Activated T-cell treated with anti-CD3 and anti-CD28 coated beads, Interleukin-2, amount 50 U/mL, for 4 hours (primary cell): ENCODE measurements around the gene C2orf72. TPM values are rescaled to one million over a fixed set of nuclear protein-coding genes. Genes with fewer than 3 reads are reported as not detected.
A peak's percentile ranks its signal among the peaks of the same experiment; 100 is the strongest.
"Not testable (repeated sequence)": the region's sequence is repeated elsewhere in the genome, so short reads cannot be mapped to it uniquely, and the experiment has no call there.

Experiments used
- ATAC-seq, 2 donors: fragments of 200-7000 bp; cut with Tn5 transposase; one replicate each; pipeline ENCODE4 v1.10.0; 2021
- DNase-seq: peaks from one replicate; pipeline ENCODE4 v3.0.0-alpha.2; 2020
- H3K27me3 Mint-ChIP-seq: one replicate; pipeline ENCODE4 v1.8.0; 2021; ENCODE audit warnings: low read depth, mixed read lengths
- H3K36me3 Mint-ChIP-seq: one replicate; pipeline ENCODE4 v1.8.0; 2022; ENCODE audit warnings: mixed read lengths; ENCODE audit not compliant: insufficient read depth
- H3K4me1 Mint-ChIP-seq: one replicate; pipeline ENCODE4 v1.8.0; 2021; ENCODE audit warnings: low read depth, mixed read lengths
- H3K4me3 Mint-ChIP-seq: one replicate; pipeline ENCODE4 v1.8.0; 2021; ENCODE audit warnings: mild to moderate bottlenecking, moderate library complexity, mixed read lengths
- H3K9me3 Mint-ChIP-seq: one replicate; pipeline ENCODE4 v1.8.0; 2021; ENCODE audit warnings: mixed read lengths
- total RNA-seq, 3 donors: library from RNA; stranded (reverse); gene quantifications; one replicate each; pipeline ENCODE4 v1.2.1, GENCODE V29; 2021

C2orf72 gene
- under 1 TPM in 1 of 3 donors, not detected in 2; 0.10 TPM for total RNA-seq

GRCh38 chr2:231037202-231037730, at the start of gene C2orf72:
C2orf72 (plus strand) TSS chr2:231037523; CDS start chr2:231037566, 43 bp downstream.
- DNase-seq, result no peak
- ATAC-seq, result peak; percentile 50 to 54
- H3K4me3 Mint-ChIP-seq, result peak within 1 kb of the TSS; percentile 67
- no peaks in the 10 kb centered on the region for H3K36me3 Mint-ChIP-seq
- no peaks in the 10 kb centered on the region for H3K9me3 Mint-ChIP-seq
- H3K4me1 Mint-ChIP-seq, result no peaks in the 10 kb centered on the region
- peaks cover 70% of the 10 kb centered on the region for H3K27me3 Mint-ChIP-seq

- H3K27me3 Mint-ChIP-seq, result peaks cover 36% of the 10 kb centered on the region
- ATAC-seq (no peak), DNase-seq (no peak)
- H3K4me3 Mint-ChIP-seq, result no peak overlapping the region
- H3K4me1 Mint-ChIP-seq, result peaks cover 13% of the 10 kb centered on the region
- H3K9me3 Mint-ChIP-seq, result no peaks in the 10 kb centered on the region
- no peaks in the 10 kb centered on the region for H3K36me3 Mint-ChIP-seq
These were observed 47.6 kb upstream of the C2orf72 start for GRCh38 chr2:230989731-230990130.

GRCh38 chr2:230990131-230990898, 47.0 kb upstream of the C2orf72 start:
- no peak for DNase-seq
- H3K36me3 Mint-ChIP-seq, result no peaks in the 10 kb centered on the region

GRCh38 chr2:230990899-230991150, 46.5 kb upstream of the C2orf72 start:
- ATAC-seq (no peak), DNase-seq (no peak)
- Mint-ChIP-seq H3K4me3 (no peak overlapping the region), H3K27me3 (peaks cover 42% of the 10 kb centered on the region), H3K4me1 (peaks cover 4% of the 10 kb centered on the region), H3K9me3 (no peaks in the 10 kb centered on the region), H3K36me3 (no peaks in the 10 kb centered on the region)

More at GRCh38 chr2:230990131-230990898, 47.0 kb upstream of the C2orf72 start:
- H3K4me3 Mint-ChIP-seq, result no peak overlapping the region
- peaks cover 8% of the 10 kb centered on the region for H3K4me1 Mint-ChIP-seq
- no peak for ATAC-seq
- no peaks in the 10 kb centered on the region for H3K9me3 Mint-ChIP-seq
- H3K27me3 Mint-ChIP-seq, result peaks cover 39% of the 10 kb centered on the region

- Mint-ChIP-seq H3K9me3 (no peaks in the 10 kb centered on the region), H3K27me3 (peaks cover 48% of the 10 kb centered on the region), H3K4me3 (no peak overlapping the region), H3K36me3 (no peaks in the 10 kb centered on the region), H3K4me1 (peaks cover 4% of the 10 kb centered on the region)
- ATAC-seq (no peak), DNase-seq (no peak)
These were observed 45.7 kb upstream of the C2orf72 start for GRCh38 chr2:230991598-230991997.

- H3K9me3 Mint-ChIP-seq, result peaks cover 6% of the 10 kb centered on the region
- no peak within 1 kb of the TSS for H3K4me3 Mint-ChIP-seq
- no peak for DNase-seq
- H3K27me3 Mint-ChIP-seq, result peaks cover 77% of the 10 kb centered on the region
- ATAC-seq, result no peak
- no peaks in the 10 kb centered on the region for H3K36me3 Mint-ChIP-seq
- H3K4me1 Mint-ChIP-seq, result no peaks in the 10 kb centered on the region
These were observed 41.5 kb upstream of the C2orf72 start, which contains the start of gene SPATA3 for GRCh38 chr2:230995821-230996220. SPATA3 (plus strand) TSS chr2:230996121; CDS start chr2:230996234, 113 bp downstream.

DNA sequence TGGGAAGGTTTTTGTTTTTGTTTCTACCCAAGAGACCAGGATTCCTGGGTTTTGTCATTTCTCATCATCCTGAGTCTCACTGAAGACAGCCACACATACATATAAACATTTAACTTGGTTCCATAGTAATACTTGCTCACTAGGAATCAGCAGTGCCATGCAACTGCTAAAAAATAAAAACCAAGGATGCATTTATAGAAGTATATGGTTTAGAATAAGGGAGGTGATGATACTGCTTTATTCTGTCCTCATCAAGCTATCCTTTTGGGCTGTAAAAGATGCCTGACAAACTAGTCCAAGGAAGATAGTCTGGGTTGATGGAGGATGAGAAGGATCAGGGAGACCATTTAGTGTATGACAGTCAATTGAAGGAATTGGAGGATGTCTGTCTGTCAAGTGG, 40.7 kb upstream of the C2orf72 start:
- no peak for DNase-seq
- H3K36me3 Mint-ChIP-seq, result no peaks in the 10 kb centered on the region
- no peak for ATAC-seq
- no peaks in the 10 kb centered on the region for H3K4me1 Mint-ChIP-seq
- H3K9me3 Mint-ChIP-seq, result peaks cover 6% of the 10 kb centered on the region
- H3K4me3 Mint-ChIP-seq, result no peak overlapping the region
- H3K27me3 Mint-ChIP-seq, result peaks cover 78% of the 10 kb centered on the region

DNA sequence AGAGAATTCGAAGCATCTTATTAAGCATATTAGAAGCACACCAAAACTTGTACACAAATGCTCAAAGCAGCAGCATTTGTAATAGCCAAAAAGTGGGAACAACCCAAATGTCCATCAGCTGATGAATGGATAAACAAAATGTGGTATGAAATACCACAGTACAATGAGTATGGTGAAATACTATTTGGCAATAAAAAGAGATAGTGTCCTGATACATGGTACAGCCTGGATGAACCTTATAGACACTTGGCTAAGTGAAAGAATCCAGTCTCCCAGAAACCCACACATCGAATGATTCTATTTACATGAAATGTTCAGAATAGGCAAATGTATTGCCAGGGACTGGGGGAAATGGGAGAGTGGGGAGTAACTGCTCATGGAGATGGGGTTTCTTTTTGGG, 38.4 kb upstream of the C2orf72 start:
- ATAC-seq, result no peak
- no peak overlapping the region for H3K4me3 Mint-ChIP-seq
- no peaks in the 10 kb centered on the region for H3K4me1 Mint-ChIP-seq
- H3K9me3 Mint-ChIP-seq, result peaks cover 6% of the 10 kb centered on the region
- no peaks in the 10 kb centered on the region for H3K36me3 Mint-ChIP-seq
- DNase-seq, result no peak
- peaks cover 72% of the 10 kb centered on the region for H3K27me3 Mint-ChIP-seq

DNA sequence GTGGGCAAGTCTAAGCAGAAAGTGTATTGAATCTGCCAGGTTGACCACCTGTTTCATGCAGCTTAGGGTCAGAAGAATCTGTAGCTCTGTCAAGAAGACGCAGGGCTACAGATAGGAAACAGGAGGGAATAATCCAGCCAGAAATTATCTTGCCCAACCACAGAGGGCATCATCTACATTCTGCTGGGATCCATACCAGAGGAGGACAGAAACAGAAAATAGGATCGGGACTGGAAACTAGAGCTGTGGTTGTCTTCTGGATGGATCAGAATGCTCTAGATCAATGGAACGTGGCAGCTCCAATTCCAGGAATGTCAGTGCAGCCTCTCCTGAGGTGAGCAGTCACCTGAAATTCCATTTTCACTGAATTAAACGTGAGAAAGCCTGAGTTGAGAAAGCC, 37.8 kb upstream of the C2orf72 start:
- no peaks in the 10 kb centered on the region for H3K36me3 Mint-ChIP-seq
- H3K4me1 Mint-ChIP-seq, result no peaks in the 10 kb centered on the region
- ATAC-seq (no peak), DNase-seq (no peak)
- H3K27me3 Mint-ChIP-seq, result peaks cover 67% of the 10 kb centered on the region
- no peak overlapping the region for H3K4me3 Mint-ChIP-seq
- H3K9me3 Mint-ChIP-seq, result peaks cover 6% of the 10 kb centered on the region

- ATAC-seq (peak in 1 of 2 donors; percentile 23), DNase-seq (no peak)
- peaks cover 14% of the 10 kb centered on the region for H3K9me3 Mint-ChIP-seq
- no peaks in the 10 kb centered on the region for H3K4me1 Mint-ChIP-seq
- no peaks in the 10 kb centered on the region for H3K36me3 Mint-ChIP-seq
- peaks cover 60% of the 10 kb centered on the region for H3K27me3 Mint-ChIP-seq
- H3K4me3 Mint-ChIP-seq, result no peak overlapping the region
These were observed 37.0 kb upstream of the C2orf72 start for GRCh38 chr2:231000211-231000904.

DNA sequence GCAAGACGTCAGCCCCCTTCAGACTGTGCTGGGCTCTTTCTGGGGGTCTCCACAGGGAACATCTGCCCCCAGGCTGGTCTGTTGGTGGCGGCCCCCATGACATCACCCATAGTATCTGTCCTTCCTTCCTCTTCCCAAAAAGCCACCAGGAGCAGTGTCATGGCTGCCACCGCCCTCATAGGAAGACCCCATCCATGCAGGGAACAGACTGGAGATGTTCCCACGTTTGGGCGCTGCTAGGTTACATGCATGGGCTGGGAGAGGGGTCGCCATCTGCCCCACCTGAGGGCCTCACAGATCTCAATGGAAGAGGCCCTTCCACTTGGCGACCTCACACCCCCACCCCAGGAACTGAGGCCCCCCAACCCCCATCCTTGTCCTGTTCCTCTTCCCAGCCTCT, 36.3 kb upstream of the C2orf72 start:
- Mint-ChIP-seq H3K4me1 (no peaks in the 10 kb centered on the region), H3K9me3 (peaks cover 17% of the 10 kb centered on the region), H3K36me3 (no peaks in the 10 kb centered on the region), H3K27me3 (peaks cover 57% of the 10 kb centered on the region), H3K4me3 (no peak overlapping the region)
- DNase-seq (no peak), ATAC-seq (no peak)

- Mint-ChIP-seq H3K4me3 (no peak overlapping the region), H3K27me3 (peaks cover 49% of the 10 kb centered on the region), H3K4me1 (no peaks in the 10 kb centered on the region), H3K9me3 (peaks cover 15% of the 10 kb centered on the region), H3K36me3 (no peaks in the 10 kb centered on the region)
- ATAC-seq, result no peak
- no peak for DNase-seq
These were observed 35.4 kb upstream of the C2orf72 start for GRCh38 chr2:231001921-231002320.

- H3K27me3 Mint-ChIP-seq, result peaks cover 50% of the 10 kb centered on the region
- no peaks in the 10 kb centered on the region for H3K36me3 Mint-ChIP-seq
- ATAC-seq (no peak), DNase-seq (no peak)
- peaks cover 10% of the 10 kb centered on the region for H3K9me3 Mint-ChIP-seq
- no peak overlapping the region for H3K4me3 Mint-ChIP-seq
- no peaks in the 10 kb centered on the region for H3K4me1 Mint-ChIP-seq
These were observed 34.7 kb upstream of the C2orf72 start for GRCh38 chr2:231002641-231003040.

- Mint-ChIP-seq H3K27me3 (peaks cover 46% of the 10 kb centered on the region), H3K9me3 (peaks cover 10% of the 10 kb centered on the region), H3K4me3 (no peak overlapping the region), H3K36me3 (no peaks in the 10 kb centered on the region), H3K4me1 (no peaks in the 10 kb centered on the region)
- DNase-seq, result no peak
- no peak for ATAC-seq
These were observed 34.1 kb upstream of the C2orf72 start for GRCh38 chr2:231003186-231003585.

DNA sequence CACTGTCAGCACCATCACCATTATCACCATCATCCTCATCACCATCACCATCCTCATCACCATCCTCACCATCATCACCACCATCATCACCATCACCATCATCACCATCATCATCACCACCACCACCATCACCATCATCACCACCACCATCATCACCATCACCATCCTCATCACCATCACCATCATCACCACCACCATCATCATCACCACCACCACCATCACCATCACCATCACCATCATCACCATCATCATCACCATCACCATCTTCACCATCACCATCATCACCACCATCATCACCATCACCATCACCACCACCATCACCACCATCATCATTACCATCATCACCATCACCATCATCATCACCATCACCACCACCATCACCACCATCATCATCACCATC, 32.4 kb upstream of the C2orf72 start:
- H3K4me3 Mint-ChIP-seq, H3K36me3 Mint-ChIP-seq, H3K4me1 Mint-ChIP-seq, DNase-seq, ATAC-seq: not testable (repeated sequence)
- Mint-ChIP-seq H3K9me3 (peaks cover 10% of the 10 kb centered on the region), H3K27me3 (peaks cover 29% of the 10 kb centered on the region)
